ENCODE measurements around the gene HINFP. TPM values are rescaled to one million over a fixed set of nuclear protein-coding genes. Genes with fewer than 3 reads are reported as not detected.

The HINFP gene
- total RNA-seq, 2 donors from 2014 or later = 43.8 to 44.8 TPM

DNA sequence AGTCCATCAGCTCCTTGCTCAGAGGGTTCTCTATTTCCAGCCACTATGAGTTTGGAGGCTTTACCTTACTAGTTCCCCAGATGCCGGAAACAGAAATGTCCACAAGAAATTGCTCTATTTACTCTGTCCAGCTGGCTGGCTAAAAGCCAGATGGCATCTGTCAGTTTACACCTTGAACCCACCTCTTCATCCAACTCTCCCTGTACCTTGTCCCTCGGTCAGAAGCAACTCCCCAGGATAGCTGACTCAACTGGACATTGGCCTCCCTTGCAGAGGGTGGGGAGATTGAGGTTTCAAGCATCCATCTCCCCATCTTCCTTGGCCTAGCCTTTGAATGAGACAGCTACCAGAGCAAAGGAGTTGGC, 12.5 kb upstream of the HINFP start:
- H3K27me3 ChIP-seq (ENCODE audit: control insufficient read depth, insufficient read depth, low read length, poor library complexity, severe bottlenecking) = peaks cover 18% of the 10 kb centered on the region
- H3K36me3 ChIP-seq (ENCODE audit: control insufficient read depth, insufficient read depth, low read length) = no peaks in the 10 kb centered on the region
- no peak for TF ChIP-seq CTCF (conservative IDR thresholded peaks at IDR 0.05)
- no peaks in the 10 kb centered on the region for H3K9me3 ChIP-seq (ENCODE audit: control insufficient read depth, low read length)
- Mint-ChIP-seq H3K27ac (no peak overlapping the region), H3K4me3 (peak overlapping the region; percentile 62), H3K36me3 (ENCODE audit: low read depth) (no peaks in the 10 kb centered on the region), H3K4me1 (peaks cover 16% of the 10 kb centered on the region), H3K27me3 (ENCODE audit: insufficient read depth) (peaks cover 21% of the 10 kb centered on the region), H3K9me3 (no peaks in the 10 kb centered on the region)
- H3K4me3 ChIP-seq (ENCODE audit: low read length) = no peak overlapping the region
- no peak for DNase-seq
- WGBS, 2 experiments (ENCODE audit: insufficient coverage in 1 of 2, insufficient read length in 1 of 2) = 81 to 100% methylated on average over 1 to 2 of the region's 2 CpGs
- H3K4me1 ChIP-seq (ENCODE audit: control insufficient read depth, insufficient read depth, low read length) = peaks cover 4% of the 10 kb centered on the region
- H3K9ac ChIP-seq (ENCODE audit: extremely low read depth, low read length, poor library complexity, severe bottlenecking) = no peak overlapping the region
- H3K27ac ChIP-seq (ENCODE audit: low read depth, low read length) = no peak overlapping the region

DNA sequence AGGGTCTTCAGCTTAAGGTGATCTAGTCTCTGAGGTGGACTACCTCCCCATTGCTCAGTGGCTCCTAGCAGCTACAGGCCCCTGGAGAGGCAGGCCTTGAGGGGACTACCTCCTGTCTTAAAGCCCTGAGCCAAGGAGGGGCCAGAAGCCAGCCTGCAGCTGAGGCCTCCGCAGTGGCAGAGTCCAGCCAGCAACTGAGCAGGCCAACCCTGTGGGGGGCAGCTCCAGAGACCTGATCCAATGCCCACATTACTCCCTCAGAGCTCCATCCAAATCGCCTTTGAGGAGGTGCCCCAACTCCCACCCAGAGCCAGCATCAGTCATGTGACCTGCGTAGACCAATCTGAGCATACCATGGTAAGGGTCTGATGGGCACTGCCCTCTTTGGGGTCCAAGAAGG, 11.5 kb upstream of the HINFP start:
- Histone ChIP-seq H3K4me1 (ENCODE audit: control insufficient read depth, insufficient read depth, low read length) (peaks cover 4% of the 10 kb centered on the region), H3K9me3 (ENCODE audit: control insufficient read depth, low read length) (no peaks in the 10 kb centered on the region), H3K9ac (ENCODE audit: extremely low read depth, low read length, poor library complexity, severe bottlenecking) (no peak overlapping the region), H3K27ac (ENCODE audit: low read depth, low read length) (no peak overlapping the region), H3K36me3 (ENCODE audit: control insufficient read depth, insufficient read depth, low read length) (no peaks in the 10 kb centered on the region), H3K4me3 (ENCODE audit: low read length) (no peak overlapping the region), H3K27me3 (ENCODE audit: control insufficient read depth, insufficient read depth, low read length, poor library complexity, severe bottlenecking) (peaks cover 18% of the 10 kb centered on the region)
- DNase-seq = no peak
- H3K36me3 Mint-ChIP-seq (ENCODE audit: low read depth) = no peaks in the 10 kb centered on the region
- no peak overlapping the region for H3K27ac Mint-ChIP-seq
- H3K27me3 Mint-ChIP-seq (ENCODE audit: insufficient read depth) = peaks cover 21% of the 10 kb centered on the region
- no peak for TF ChIP-seq CTCF (conservative IDR thresholded peaks at IDR 0.05)
- H3K9me3 Mint-ChIP-seq = no peaks in the 10 kb centered on the region
- peaks cover 15% of the 10 kb centered on the region for H3K4me1 Mint-ChIP-seq
- 96 to 100% methylated on average over 2 to 3 of the region's 3 CpGs for WGBS, 2 experiments (ENCODE audit: insufficient coverage in 1 of 2, insufficient read length in 1 of 2)
- no peak overlapping the region for H3K4me3 Mint-ChIP-seq

GRCh38 chr11:119110439-119110838, 10.9 kb upstream of the HINFP start:
- no peak overlapping the region for H3K4me3 ChIP-seq (ENCODE audit: low read length)
- DNase-seq = no peak
- no peak overlapping the region for H3K27ac Mint-ChIP-seq
- H3K9ac ChIP-seq (ENCODE audit: extremely low read depth, low read length, poor library complexity, severe bottlenecking) = no peak overlapping the region
- no peaks in the 10 kb centered on the region for H3K36me3 ChIP-seq (ENCODE audit: control insufficient read depth, insufficient read depth, low read length)
- no peak overlapping the region for H3K27ac ChIP-seq (ENCODE audit: low read depth, low read length)
- peaks cover 18% of the 10 kb centered on the region for H3K27me3 ChIP-seq (ENCODE audit: control insufficient read depth, insufficient read depth, low read length, poor library complexity, severe bottlenecking)
- no peaks in the 10 kb centered on the region for H3K9me3 ChIP-seq (ENCODE audit: control insufficient read depth, low read length)
- H3K36me3 Mint-ChIP-seq (ENCODE audit: low read depth) = peaks cover 4% of the 10 kb centered on the region
- WGBS, 2 experiments (ENCODE audit: insufficient coverage in 1 of 2, insufficient read length in 1 of 2) = 86 to 88% methylated on average over 9 to 10 of the region's 10 CpGs
- peaks cover 21% of the 10 kb centered on the region for H3K27me3 Mint-ChIP-seq (ENCODE audit: insufficient read depth)
- no peak overlapping the region for H3K4me3 Mint-ChIP-seq
- TF ChIP-seq CTCF (conservative IDR thresholded peaks at IDR 0.05) = no peak
- no peaks in the 10 kb centered on the region for H3K9me3 Mint-ChIP-seq
- H3K4me1 Mint-ChIP-seq = peaks cover 15% of the 10 kb centered on the region
- peaks cover 4% of the 10 kb centered on the region for H3K4me1 ChIP-seq (ENCODE audit: control insufficient read depth, insufficient read depth, low read length)
